WTC11 (cell line): ENCODE results near the gene JMJD7. TPM values are rescaled to one million over a fixed set of nuclear protein-coding genes. Genes with fewer than 3 reads are reported as not detected.

ENCODE experiments used
- ATAC-seq: fragments of 200-7000 bp; cut with Tn5 transposase; 2 replicates; pipeline ENCODE4 v1.10.0; 2021; ENCODE audit warnings: mild to moderate bottlenecking, moderate library complexity
- CTCF ChIA-PET: fragments of 300-600 bp; sonication (Branson Sonifier 250); formaldehyde crosslinking; loops from one replicate; lab custom pipeline; 2021; ENCODE audit warnings: antibody characterized with exemption; lab: Charles Lee
- POLR2A ChIA-PET: fragments of 350-600 bp; sonication (Branson Sonifier 250); formaldehyde crosslinking; loops from one replicate; lab custom pipeline; 2021; ENCODE audit warnings: antibody characterized with exemption; lab: Charles Lee
- DNase-seq: peaks from one replicate; pipeline ENCODE4 v3.0.0; 2021; ENCODE audit warnings: low spot score
- H3K27ac Mint-ChIP-seq: 2 replicates; pipeline ENCODE4 v1.8.0; 2021; ENCODE audit warnings: mixed read lengths
- H3K27me3 Mint-ChIP-seq: 2 replicates; pipeline ENCODE4 v1.8.0; 2021; ENCODE audit warnings: low read depth, mild to moderate bottlenecking, moderate library complexity, mixed read lengths
- H3K36me3 Mint-ChIP-seq: 2 replicates; pipeline ENCODE4 v1.8.0; 2021; ENCODE audit warnings: mixed read lengths
- H3K4me1 Mint-ChIP-seq: 2 replicates; pipeline ENCODE4 v1.8.0; 2022; ENCODE audit warnings: mixed read lengths
- H3K4me3 Mint-ChIP-seq: 2 replicates; pipeline ENCODE4 v1.8.0; 2021; ENCODE audit warnings: mild to moderate bottlenecking, moderate library complexity, mixed read lengths
- H3K9me3 Mint-ChIP-seq: 2 replicates; pipeline ENCODE4 v1.8.0; 2021; ENCODE audit warnings: mixed read lengths
- ATF2 ChIP-seq: sonication (generic); formaldehyde crosslinking; IDR thresholded peaks from 2 replicates; pipeline ENCODE4 v1.8.1; 2022; ENCODE audit warnings: low read depth, missing genetic modification reagents, borderline replicate concordance
- FOXJ3 ChIP-seq: sonication (generic); formaldehyde crosslinking; IDR thresholded peaks from 2 replicates; pipeline ENCODE4 v1.9.0; 2021; ENCODE audit warnings: missing genetic modification reagents, mild to moderate bottlenecking, borderline replicate concordance
- FOXP4 ChIP-seq: sonication (generic); formaldehyde crosslinking; IDR thresholded peaks from 2 replicates; pipeline ENCODE4 v1.8.0; 2022; ENCODE audit warnings: mild to moderate bottlenecking, missing genetic modification reagents
- GRHL2 ChIP-seq: fragments of 250-450 bp; sonication (Bioruptor Pico); IDR thresholded peaks from 2 replicates; pipeline ENCODE4 v1.8.0; 2022; ENCODE audit warnings: mild to moderate bottlenecking, moderate library complexity; ENCODE audit not compliant: insufficient replicate concordance, severe bottlenecking
- MYBL2 ChIP-seq: sonication (generic); formaldehyde crosslinking; IDR thresholded peaks from 2 replicates; pipeline ENCODE4 v1.8.1; 2023; ENCODE audit warnings: mild to moderate bottlenecking, moderate library complexity, missing genetic modification reagents
- NFYB ChIP-seq: sonication (generic); formaldehyde crosslinking; conservative IDR thresholded peaks from 2 replicates; pipeline ENCODE4 v1.8.0; 2022; ENCODE audit warnings: low read depth, missing genetic modification reagents
- NR1H2 ChIP-seq: sonication (generic); formaldehyde crosslinking; IDR thresholded peaks from 2 replicates; pipeline ENCODE4 v1.9.0; 2021; ENCODE audit warnings: mild to moderate bottlenecking, moderate library complexity, missing genetic modification reagents
- TEAD4 ChIP-seq: sonication (generic); formaldehyde crosslinking; IDR thresholded peaks from 2 replicates; pipeline ENCODE4 v1.8.0; 2022; ENCODE audit warnings: mild to moderate bottlenecking, missing genetic modification reagents
- ZNF121 ChIP-seq: sonication (generic); formaldehyde crosslinking; IDR thresholded peaks from 2 replicates; pipeline ENCODE4 v1.8.0; 2023; ENCODE audit warnings: missing genetic modification reagents
- ZNF263 ChIP-seq: sonication (generic); formaldehyde crosslinking; IDR thresholded peaks from 2 replicates; pipeline ENCODE4 v1.8.1; 2022; ENCODE audit warnings: low read depth, mild to moderate bottlenecking, moderate library complexity, missing genetic modification reagents
- ZNF396 ChIP-seq: fragments of 250-450 bp; sonication (Bioruptor Pico); IDR thresholded peaks from 2 replicates; pipeline ENCODE4 v1.8.0; 2021; ENCODE audit warnings: mild to moderate bottlenecking, moderate library complexity, borderline replicate concordance
- ZNF532 ChIP-seq: fragments of 250-450 bp; sonication (Bioruptor Pico); IDR thresholded peaks from 2 replicates; pipeline ENCODE4 v1.9.0; 2021; ENCODE audit warnings: mild to moderate bottlenecking, borderline replicate concordance
- total RNA-seq: library from RNA; stranded (reverse); gene quantifications from 3 replicates; pipeline ENCODE4 v1.2.3, GENCODE V29; 2021
- TF ChIP-seq, protein P1 (sequence below): sonication (generic); formaldehyde crosslinking; IDR thresholded peaks from 2 replicates; pipeline ENCODE4 v1.8.0; 2022; ENCODE audit warnings: mild to moderate bottlenecking, missing genetic modification reagents
- TF ChIP-seq, protein P2 (sequence below): sonication (generic); formaldehyde crosslinking; IDR thresholded peaks from 2 replicates; pipeline ENCODE4 v1.8.1; 2022; ENCODE audit warnings: mild to moderate bottlenecking, moderate library complexity, missing genetic modification reagents

The JMJD7 gene
- total RNA-seq, 1 experiment from 2014 or later, result 19.9 TPM

- TF ChIP-seq ZNF121 (CRISPR knock-in tag) (no peak), GRHL2 (no peak), ZNF396 (CRISPR knock-in tag) (no peak), ATF2 (CRISPR knock-in tag) (no peak)
- TF ChIP-seq, protein P1, sequence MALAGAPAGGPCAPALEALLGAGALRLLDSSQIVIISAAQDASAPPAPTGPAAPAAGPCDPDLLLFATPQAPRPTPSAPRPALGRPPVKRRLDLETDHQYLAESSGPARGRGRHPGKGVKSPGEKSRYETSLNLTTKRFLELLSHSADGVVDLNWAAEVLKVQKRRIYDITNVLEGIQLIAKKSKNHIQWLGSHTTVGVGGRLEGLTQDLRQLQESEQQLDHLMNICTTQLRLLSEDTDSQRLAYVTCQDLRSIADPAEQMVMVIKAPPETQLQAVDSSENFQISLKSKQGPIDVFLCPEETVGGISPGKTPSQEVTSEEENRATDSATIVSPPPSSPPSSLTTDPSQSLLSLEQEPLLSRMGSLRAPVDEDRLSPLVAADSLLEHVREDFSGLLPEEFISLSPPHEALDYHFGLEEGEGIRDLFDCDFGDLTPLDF (CRISPR knock-in tag), result no peak
Observed at GRCh38 chr15:41874736-41875135, 46.8 kb downstream of the JMJD7 start (continued).

DNA sequence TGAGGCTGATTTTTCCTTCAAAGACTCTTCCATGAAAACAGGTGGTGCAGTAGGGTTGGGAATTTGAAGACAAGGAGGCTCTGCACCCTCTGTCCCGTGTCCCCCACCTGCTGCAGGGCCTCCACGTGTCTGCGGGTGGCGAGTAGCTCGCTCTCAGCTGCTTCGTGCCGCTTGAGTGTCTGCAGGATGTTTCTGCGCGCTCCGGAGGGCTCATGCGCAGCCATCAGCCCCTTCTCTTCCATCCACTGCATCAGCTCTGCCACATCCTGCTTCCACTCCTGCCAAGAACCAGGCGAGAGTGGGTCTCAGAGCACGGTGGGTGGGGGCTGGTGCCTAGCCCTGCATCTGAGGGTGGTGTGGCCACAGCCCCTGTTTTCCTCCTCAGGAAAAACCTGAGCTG lies 48.1 kb downstream of the JMJD7 start:
- H3K9me3 Mint-ChIP-seq, result no peaks in the 10 kb centered on the region
- ChIA-PET CTCF (interaction anchor here (0.9 to 1.6 kb wide), 5 partner anchors 12 to 101 kb away, joined by 3 to 9 read pairs (median 4); no protein-coding TSS in a partner anchor), POLR2A (no interaction called here)
- no peak for ATAC-seq
- H3K27ac Mint-ChIP-seq, result no peak overlapping the region; the same call in 1 of the 2 replicates
- no peak overlapping the region for H3K4me3 Mint-ChIP-seq
- H3K27me3 Mint-ChIP-seq, result peaks cover 10% of the 10 kb centered on the region
- TF ChIP-seq MYBL2 (CRISPR knock-in tag) (no peak), NFYB (CRISPR knock-in tag) (no peak), ZNF263 (CRISPR knock-in tag) (no peak), FOXJ3 (CRISPR knock-in tag) (no peak), TEAD4 (no peak), ZNF532 (CRISPR knock-in tag) (no peak), FOXP4 (CRISPR knock-in tag) (no peak), NR1H2 (CRISPR knock-in tag) (no peak), GRHL2 (no peak)
- TF ChIP-seq, protein P2, sequence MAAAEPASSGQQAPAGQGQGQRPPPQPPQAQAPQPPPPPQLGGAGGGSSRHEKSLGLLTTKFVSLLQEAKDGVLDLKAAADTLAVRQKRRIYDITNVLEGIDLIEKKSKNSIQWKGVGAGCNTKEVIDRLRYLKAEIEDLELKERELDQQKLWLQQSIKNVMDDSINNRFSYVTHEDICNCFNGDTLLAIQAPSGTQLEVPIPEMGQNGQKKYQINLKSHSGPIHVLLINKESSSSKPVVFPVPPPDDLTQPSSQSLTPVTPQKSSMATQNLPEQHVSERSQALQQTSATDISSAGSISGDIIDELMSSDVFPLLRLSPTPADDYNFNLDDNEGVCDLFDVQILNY (CRISPR knock-in tag), result no peak
- no peaks in the 10 kb centered on the region for H3K4me1 Mint-ChIP-seq
- no peaks in the 10 kb centered on the region for H3K36me3 Mint-ChIP-seq
- no peak for DNase-seq
